ENCODE measurements around the gene PDIK1L. TPM values are rescaled to one million over a fixed set of nuclear protein-coding genes. Genes with fewer than 3 reads are reported as not detected.

The PDIK1L gene
- total and polyA plus RNA-seq, 9 of the 15 experiments (the other 6 are each of a cell fraction or from before 2014, with no cell fraction given): 12.8 to 30.2 (median 21.5) TPM

- no peak for TF ChIP-seq POLR2B (IDR thresholded peaks at IDR 0.05; ENCODE audit: low read depth, partially characterized antibody)
- TF ChIP-seq ZKSCAN3 (CRISPR knock-in tag; IDR thresholded peaks at IDR 0.05): no peak
- TF ChIP-seq KAT7 (CRISPR knock-in tag; IDR thresholded peaks at IDR 0.05; ENCODE audit: borderline replicate concordance): peak; percentile 89; the same call in 1 of the 2 replicates
- 0 out of 2 replicates have a peak, but pooled peaks have one; percentile 56 for TF ChIP-seq AFF4 (CRISPR knock-in tag; IDR thresholded peaks at IDR 0.05)
- no peak for TF ChIP-seq POU5F1 (IDR thresholded peaks at IDR 0.05; ENCODE audit: borderline replicate concordance, low read depth, low read length, partially characterized antibody)
- TF ChIP-seq HNRNPUL1 (IDR thresholded peaks at IDR 0.05; ENCODE audit: low read length): no peak
- no peak for TF ChIP-seq RBM22 (IDR thresholded peaks at IDR 0.05; ENCODE audit: low read depth, low read length, poor library complexity, severe bottlenecking)
- TF ChIP-seq HMG20A (CRISPR knock-in tag; conservative IDR thresholded peaks at IDR 0.05): no peak
- TF ChIP-seq YBX1 (IDR thresholded peaks at IDR 0.05): no peak
- no peak for TF ChIP-seq CBFA2T3 (IDR thresholded peaks at IDR 0.05)
- no peak for TF ChIP-seq ZNF79 (CRISPR knock-in tag; IDR thresholded peaks at IDR 0.05; ENCODE audit: low read depth)
- no peak for TF ChIP-seq DLX4 (CRISPR knock-in tag; IDR thresholded peaks at IDR 0.05)
- TF ChIP-seq ZNF408 (CRISPR knock-in tag; IDR thresholded peaks at IDR 0.05; ENCODE audit: low read depth): no peak
- no peak for TF ChIP-seq LEF1 (IDR thresholded peaks at IDR 0.05)
- no peak for TF ChIP-seq DNMT1 (IDR thresholded peaks at IDR 0.05)
- no peak for TF ChIP-seq HINFP (tag; conservative IDR thresholded peaks at IDR 0.05; ENCODE audit: low read depth)
- no peak for TF ChIP-seq HDAC8 (tag; IDR thresholded peaks at IDR 0.05)
- no peak for TF ChIP-seq ILK (tag; IDR thresholded peaks at IDR 0.05; ENCODE audit: borderline replicate concordance, low read depth)
- TF ChIP-seq NCOR1 (IDR thresholded peaks at IDR 0.05): no peak
- TF ChIP-seq FOXM1 (IDR thresholded peaks at IDR 0.05; ENCODE audit: low read depth): peak; percentile 36; the same call in 1 of the 2 replicates
- peak; percentile 56; the same call in 1 of the 2 replicates for TF ChIP-seq FOXM1 (CRISPR knock-in tag; IDR thresholded peaks at IDR 0.05; ENCODE audit: low read depth)
Measured at GRCh38 chr1:26145041-26145959, 33.7 kb downstream of the PDIK1L start (continued).
